HG03066 (cell line): Measurements from ENCODE around the gene ETS1.

Experiments
- ATAC-seq: cut with Tn5 transposase; IDR thresholded peaks from one replicate; pipeline ENCODE4 v1.9.1; 2021; ENCODE audit warnings: low read depth; ENCODE audit not compliant: unreplicated experiment

The ETS1 gene

DNA sequence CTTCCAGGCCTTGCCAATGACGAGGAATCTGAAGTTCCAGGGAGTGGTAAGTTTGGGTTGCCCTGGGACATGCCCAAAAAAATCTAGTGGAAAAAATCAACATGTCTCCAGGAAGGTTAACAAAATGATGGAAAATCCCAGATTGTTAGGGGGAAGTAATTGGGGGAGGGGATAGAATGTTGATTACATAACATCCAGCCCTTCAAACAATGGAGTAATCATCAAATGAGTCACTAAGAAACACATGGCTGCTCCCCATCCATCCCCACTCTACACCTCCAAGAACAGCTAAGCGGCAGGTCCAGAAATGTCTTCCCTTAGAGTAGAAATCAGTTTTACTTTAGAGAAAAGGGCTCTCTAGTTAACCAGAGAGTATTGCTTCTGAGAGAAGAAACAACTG is 94.9 kb downstream of the ETS1 start:
- ATAC-seq: no peak

DNA sequence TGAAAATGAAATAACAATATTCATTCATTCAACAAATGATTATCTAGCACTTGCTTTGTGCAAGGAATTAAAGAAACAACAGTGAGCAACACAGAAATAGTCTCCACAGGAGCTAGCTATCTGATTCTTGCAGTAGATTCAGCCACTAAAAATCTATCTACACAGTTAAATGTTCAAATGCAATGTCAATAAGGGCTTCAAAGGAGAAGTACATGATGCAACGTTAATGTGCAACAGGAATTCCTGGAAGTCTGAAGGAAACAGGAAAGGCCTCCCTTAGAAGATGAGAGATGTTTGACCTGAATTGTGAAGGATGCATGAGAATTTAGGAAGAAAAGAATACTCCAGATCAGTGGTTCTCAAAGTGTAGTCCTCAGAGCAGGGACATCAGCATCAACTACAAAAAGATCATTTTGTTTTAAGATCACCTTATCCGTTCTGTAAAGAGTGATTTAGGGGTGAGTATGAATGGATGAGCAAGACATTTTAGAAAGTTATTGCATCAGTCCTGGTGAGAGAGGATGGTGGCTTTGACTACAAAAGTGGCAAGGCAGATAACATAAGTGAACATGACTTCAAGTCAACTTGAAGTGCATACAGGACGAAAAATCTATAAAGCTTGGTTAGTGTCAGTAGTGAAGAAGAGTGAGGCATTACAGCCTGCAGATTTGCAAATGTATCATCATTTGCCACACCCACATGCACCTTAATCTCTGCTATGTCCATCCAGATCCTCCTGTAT is 96.0 kb downstream of the ETS1 start:
- no peak for ATAC-seq

DNA sequence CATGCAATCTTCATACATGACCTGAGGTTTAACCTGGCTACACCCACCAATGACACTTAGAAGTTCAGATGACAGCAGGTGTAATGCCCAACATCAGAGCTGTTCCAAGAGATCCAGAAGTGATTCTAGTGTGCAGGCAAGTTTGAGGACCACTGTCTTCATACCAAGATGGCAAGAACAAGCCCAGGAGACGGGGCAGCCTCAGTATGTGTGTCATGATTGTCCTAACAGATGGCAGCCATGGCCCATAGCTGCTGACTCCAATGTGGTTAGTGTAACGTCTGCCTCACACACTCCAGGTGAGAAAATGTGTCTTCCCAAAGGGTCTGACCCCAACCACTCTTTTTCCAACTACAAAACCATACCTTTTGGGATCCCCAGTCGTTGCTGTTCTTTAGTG is 97.3 kb downstream of the ETS1 start:
- ATAC-seq: no peak

DNA sequence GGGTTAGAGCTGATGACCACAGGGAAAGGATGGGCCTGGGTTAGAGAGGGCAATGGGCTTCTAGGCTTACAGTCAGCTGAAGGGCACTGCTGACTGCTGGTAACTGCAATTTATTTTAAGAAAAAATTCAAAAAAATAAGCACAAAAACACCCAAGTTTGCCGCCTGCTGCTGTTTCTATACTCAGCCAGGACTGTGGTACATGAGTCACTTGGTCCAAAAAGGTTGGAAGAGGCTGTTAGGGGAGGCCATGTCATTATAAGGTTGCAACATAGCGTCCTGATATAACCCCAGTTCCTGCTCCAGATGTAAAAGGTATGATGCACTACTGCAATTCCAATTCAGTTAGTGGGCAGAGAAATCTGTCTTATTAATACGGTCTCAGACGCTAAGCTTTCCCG is 98.9 kb downstream of the ETS1 start:
- no peak for ATAC-seq

DNA sequence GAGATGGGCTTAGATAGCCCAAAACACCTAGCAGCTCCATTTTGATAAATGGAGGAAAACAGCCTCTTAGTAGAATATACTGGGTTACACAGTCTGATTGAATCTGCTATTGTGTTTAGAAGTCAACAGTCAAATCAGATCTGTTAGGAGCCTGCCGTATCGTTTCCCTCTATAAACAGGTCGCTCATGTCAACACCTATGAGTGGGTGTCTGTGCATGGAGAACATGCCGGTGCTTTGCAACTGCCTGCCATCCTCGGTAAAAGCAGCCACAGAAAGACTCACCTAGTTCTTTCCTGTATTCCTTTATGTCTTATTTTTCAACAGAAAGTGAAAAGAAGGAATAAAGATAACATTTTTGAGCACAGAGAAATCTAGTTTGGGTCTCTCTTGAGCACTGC is 99.4 kb downstream of the ETS1 start:
- ATAC-seq: no peak

DNA sequence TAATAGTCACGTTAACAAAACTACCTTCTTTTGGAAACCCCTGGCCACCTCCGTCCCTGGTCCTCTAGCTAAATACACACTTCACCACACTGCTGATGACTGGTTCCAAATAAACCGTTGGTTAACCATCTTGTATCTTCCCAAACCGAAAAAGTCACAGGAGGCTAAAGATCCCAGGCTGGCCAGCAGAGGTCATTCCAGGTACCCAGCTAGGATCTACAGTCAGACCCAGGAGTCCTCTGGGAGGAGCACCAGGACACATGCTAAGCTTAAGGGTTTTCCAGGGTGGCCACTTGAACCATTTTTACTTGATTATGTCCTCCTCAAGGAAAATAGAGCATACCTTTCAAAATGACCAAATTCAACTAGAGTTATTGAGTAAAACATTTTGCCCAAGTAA is 103.2 kb downstream of the ETS1 start:
- ATAC-seq: no peak

DNA sequence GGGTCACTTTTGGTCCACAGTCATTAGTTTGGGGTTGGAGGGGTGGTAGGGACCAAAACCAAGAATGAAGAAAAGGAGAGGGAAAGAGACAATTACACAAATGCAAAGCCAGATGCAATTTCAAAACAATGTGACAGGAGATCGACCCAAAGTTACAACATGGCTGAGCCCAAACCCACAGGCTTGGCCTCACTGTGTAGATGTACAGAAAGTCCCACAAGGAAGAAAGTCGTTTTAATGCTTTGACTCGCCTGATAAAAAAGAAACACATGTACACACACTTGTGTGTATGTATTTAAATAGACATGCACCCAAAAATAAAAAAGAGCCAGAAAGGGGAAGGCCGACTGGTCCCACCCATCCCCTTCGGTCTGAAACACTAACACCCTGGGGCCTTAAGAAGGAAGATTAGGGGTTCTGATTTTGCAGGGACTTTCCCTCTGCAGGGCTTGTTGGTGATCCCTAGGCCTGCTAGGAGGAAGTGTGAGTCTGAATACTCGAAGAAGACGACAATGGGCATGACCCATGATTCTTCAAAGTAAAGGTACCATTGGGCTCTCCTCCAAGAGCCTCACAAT is 104.1 kb downstream of the ETS1 start:
- peak; percentile 65 for ATAC-seq

DNA sequence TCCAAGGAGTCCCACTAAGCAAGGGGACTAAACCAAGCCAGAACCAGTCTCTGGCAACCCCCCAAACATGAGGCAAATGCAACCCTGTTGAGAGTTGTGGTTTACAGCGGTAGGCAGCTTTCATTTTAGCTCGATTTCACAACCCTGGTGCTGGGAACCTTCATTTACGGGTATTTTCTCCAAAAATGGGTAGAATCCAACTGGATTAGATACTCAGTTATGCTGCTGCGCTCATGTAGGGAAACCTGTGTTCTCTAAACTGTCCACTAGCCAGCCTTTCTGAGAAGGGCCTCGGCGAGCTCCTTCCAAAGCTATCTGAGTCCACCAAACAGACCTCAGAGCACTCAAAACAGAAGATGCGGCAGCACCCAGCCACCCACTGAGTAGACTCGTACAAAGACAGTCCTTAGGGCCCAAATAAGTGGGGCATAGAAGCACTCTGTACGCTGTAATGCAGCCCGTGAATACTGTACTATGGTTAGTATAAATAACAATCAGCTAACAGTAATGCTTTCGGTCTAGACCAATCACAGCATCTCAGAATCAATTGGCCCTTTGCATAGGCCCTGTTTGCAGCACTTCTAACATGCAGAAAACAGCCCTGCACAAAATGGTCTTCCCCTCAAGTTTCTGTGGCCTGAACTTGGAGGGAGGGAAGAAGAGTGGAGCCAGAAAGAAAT is 104.7 kb downstream of the ETS1 start:
- peak; percentile 63 for ATAC-seq

DNA sequence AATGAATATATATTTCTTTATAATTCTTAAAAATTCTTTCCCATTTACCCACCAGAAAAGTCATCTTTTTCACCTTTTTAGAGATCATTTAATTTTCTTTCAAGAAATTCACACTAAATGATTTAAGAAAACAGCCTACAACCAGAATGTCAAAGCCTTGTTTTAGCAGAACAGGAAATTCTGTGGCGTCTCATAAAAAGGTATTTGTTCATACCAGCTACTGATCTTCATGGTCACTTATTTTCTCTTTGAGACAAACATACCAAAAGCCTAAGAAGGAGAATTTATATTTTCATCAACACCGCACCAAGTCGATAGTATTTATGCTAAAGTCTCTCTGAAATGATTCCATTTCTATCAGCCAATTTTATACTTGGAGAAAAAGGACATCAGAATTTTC is 105.3 kb downstream of the ETS1 start:
- ATAC-seq: no peak

DNA sequence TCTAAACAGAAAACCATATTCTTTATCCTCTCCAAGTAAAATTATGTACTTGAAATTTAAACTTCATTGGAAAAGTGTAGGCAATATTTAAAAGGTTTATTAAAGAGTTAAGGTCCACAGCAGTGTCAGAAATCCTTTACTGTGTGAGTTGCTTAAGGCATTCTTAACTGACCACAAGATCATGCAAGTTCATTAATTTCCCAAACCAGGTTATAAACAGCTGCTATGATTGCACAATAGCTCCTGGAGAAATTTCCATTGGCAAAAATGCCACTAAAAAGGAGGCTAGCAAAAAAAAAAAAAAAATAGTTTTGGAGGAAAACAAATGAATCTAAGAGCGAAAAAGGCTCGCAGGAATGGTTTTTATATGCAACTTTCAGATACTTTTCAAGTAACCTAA is 106.2 kb downstream of the ETS1 start:
- no peak for ATAC-seq

DNA sequence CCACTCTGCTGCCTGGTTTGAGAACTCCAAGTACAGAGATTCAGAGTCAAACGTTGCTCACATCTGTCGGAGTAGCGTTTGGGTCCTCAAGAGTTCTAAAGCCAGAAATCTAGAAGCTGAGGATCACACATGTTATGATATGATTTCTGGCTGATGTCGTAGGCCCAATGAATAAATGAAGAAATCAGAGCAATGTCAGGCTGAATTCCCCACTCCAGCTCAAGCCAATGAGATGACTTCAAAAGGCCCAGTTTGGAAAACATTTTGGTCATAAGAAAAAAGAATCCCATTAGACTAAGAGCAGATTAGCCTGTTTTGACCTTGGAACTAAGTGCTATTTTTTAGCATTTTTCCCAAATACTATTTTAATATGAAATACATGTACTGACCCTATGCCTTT is 106.7 kb downstream of the ETS1 start:
- no peak for ATAC-seq

DNA sequence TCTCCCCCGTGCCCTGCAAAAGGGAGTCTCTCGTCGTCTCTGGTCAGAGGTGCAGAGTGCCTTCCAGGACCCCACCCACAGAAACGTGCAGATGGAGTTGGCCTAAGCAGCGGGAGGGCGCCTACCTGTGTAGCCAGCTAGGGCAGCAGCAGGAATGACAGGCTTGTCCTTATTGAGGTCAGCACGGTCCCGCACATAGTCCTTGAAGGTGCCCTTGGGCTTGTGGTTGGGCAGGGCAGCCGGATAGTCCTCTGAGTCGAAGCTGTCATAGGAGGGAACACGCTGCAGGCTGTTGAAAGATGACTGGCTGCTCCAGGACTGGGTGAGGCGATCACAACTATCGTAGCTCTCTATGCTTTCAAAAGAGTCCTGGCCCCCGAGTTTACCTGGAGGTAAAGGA is 107.3 kb downstream of the ETS1 start:
- no peak for ATAC-seq

DNA sequence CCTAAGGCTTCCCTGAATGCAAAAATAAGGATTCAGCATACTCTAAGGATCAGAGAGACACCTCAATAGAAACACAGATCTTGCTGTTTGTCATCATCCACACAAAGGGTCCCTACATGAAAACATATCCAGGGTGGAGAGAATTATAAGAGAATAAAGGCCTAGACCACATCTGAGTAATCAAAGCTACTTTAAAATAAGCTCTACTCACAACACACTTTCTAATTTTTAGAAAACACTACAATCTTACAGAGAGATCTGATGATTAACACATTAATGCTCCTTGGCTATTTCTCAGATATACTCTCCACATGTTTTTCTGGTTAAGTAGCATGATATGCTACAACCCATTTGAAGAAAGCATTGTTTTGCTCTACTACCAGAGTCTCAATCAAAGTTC is 108.2 kb downstream of the ETS1 start:
- ATAC-seq: no peak

DNA sequence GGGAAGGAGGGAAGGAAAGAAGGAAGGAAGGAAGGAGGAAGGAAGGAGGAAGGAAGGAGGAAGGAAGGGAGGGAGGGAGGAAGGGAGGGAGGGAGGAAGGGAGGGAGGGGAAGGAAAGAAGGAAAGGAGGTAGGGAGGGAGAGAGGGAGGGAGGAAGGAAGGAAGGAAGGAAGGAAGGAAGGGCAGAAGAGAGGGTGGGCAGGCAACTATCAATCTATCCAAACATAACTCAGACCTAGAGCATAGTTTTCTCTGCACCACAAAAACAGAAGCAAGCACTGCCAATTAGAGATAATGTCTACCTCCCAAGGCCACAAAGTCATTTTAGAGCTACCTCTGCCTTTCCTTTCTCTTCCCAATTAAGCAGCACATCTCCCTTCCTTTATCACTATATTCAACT is 109.1 kb downstream of the ETS1 start:
- ATAC-seq: no peak

DNA sequence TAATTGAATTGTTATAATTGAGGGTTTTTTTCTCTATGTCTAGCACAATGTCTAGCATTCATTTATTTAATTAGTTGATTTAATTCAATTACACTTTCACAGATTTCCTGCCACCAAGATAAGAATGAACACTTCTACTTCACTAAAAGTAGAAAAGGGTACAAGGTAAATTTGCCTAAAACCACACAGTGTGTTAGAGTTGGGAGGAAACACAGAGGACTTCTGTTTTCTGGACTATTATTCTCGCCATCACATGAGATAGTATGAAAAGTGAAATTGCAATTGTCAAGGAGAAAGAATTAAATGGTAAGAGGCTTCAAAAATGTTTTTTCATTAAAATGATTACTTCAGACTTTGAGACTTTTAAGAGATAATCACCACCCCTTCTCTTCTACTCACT is 109.5 kb downstream of the ETS1 start:
- ATAC-seq: no peak

DNA sequence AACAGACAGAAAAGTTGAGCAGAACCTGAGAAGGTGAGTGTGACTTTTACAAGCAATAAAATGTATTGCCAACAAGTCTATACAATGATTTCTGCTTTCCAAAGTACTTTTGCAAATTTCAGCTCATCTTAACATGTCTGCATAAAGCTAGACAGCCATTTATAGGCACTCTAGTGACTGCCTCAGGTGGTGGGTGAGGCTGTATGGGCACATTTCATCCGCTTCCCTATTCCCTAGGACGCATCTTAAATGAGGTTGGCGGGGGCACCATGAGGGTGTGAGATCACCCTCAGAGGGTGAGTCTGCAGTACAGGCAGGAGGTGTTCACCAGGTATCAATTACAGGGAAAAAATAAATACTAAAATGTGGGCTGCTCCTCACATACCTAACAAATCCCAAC is 110.1 kb downstream of the ETS1 start:
- no peak for ATAC-seq

DNA sequence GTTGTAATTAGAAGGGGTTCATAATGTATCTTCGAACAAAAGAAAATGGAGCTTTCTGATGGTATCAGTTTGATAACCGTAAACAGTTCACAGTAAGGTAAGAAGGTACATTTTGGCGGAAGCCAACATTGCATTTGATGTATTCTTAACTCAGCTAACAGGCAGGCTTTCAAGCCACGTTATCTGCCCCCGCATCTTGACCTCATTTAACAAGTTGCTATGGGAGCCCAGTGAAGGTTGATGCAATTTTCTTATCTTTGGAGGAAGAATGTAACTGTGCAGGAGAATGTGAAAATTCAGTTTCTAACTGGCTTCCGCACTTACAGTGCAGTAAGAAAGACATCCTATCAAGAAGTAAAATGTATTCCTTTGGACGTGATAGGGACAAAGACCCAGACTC is 110.6 kb downstream of the ETS1 start:
- ATAC-seq: no peak

DNA sequence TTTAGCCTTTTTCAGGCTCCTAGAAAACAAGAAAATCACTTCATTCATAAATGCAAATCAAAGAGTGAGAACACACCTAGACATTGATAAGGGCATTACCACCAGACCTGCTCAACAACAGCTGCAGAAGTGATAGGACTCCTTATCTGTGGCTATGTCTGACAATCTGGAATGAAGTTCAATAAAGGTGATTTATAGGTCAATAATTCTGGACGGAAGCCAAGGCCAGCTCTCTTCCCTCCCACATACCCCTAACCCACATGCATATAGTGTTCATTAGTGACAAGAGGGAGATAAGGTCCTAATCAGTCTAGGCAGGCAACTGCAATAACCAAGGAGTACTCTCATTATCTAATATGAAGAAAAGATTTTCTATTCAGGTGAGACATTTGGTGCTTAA is 111.3 kb downstream of the ETS1 start:
- ATAC-seq: no peak

DNA sequence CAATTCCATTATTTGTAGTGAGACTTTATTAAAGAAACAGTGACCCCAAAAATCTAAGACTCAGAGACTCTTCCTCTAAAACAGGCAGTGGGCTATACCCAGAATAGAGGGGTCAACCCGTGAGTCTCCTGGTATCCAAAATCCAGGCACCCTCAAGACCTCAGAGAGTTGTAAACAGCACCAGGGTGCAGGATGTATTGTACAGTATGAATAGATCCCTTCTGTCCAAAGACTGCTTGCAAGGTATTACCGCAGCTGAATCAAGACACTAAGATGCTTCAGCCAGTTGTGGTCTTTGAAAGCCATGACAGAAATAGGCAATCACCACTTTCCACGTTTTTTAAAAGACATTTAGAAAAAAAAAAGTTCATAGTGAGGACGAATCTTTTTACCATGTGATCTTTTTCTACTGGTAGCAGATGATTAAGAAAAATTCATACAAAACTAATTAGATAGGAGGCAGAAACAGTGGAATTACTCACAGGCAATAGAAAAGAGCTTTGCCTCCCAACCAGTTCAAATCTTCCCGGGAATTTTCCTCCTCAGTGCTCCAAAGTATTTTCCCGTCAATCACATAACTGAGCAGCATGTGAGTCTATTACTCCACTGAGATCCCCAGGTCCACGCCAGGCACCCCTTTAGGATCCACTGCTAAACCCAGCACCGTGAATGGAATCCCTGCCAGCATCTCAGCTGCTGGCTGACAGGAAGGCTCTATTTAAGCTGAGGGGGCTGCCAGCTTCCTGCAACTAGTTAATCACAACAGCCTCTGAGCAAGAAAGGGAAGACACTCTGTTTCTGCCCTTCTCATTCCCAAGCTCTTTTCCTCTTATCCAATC is 113.1 kb downstream of the ETS1 start:
- ATAC-seq: no peak

DNA sequence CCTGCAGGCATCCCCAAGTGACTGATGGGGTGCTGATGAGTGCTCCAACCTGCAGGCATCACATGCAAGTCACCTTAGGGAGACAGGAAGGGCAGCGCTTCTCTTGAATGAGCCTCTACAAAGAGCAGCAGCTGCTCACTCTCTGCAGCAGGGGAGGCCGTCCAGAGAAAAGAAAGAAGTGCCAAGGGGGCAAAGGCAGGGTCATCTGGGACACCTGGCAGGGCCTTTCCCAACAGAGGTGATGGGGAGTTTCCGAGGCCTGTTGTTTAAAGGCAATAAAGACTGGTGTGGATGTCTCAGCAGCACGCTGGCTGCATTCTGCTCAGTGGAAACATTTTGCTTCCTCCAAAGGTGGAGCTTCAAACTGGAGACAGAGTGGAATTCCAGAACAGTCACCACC is 113.7 kb downstream of the ETS1 start:
- ATAC-seq: no peak
